Measurements from ENCODE around the gene NTMT1. TPM values are rescaled to one million over a fixed set of nuclear protein-coding genes. Genes with fewer than 3 reads are reported as not detected.
"Not testable (repeated sequence)": the region's sequence is repeated elsewhere in the genome, so short reads cannot be mapped to it uniquely, and the experiment has no call there.

Gene NTMT1
- total RNA-seq, 1 donor from 2014 or later, result 15.5 TPM

- H3K27ac ChIP-seq, result no peak overlapping the region
- intact Hi-C loops (cut with DNase I), result no loop called here
Observed at GRCh38 chr9:129586245-129586644, 39.7 kb upstream of the NTMT1 start.

GRCh38 chr9:129586685-129587084 lies 39.3 kb upstream of the NTMT1 start:
- TF ChIP-seq CTCF (IDR thresholded peaks at IDR 0.05), result no peak
- no peaks in the 10 kb centered on the region for H3K36me3 ChIP-seq
- H3K9me3 ChIP-seq, result no peaks in the 10 kb centered on the region
- H3K4me1 ChIP-seq, result no peaks in the 10 kb centered on the region
- intact Hi-C loops (cut with DNase I), result no loop called here
- no peak for DNase-seq (ENCODE audit: extremely low spot score in 2 of 2)
- H3K27ac ChIP-seq, result no peak overlapping the region
- no peak overlapping the region for H3K4me3 ChIP-seq
- H3K27me3 ChIP-seq, result no peaks in the 10 kb centered on the region

More at GRCh38 chr9:129586245-129586644, 39.7 kb upstream of the NTMT1 start:
- no peak overlapping the region for H3K4me3 ChIP-seq
- no peaks in the 10 kb centered on the region for H3K4me1 ChIP-seq
- no peak for DNase-seq (ENCODE audit: extremely low spot score in 2 of 2)
- H3K27me3 ChIP-seq, result no peaks in the 10 kb centered on the region
- TF ChIP-seq POLR2AphosphoS5 (IDR thresholded peaks at IDR 0.05; ENCODE audit: insufficient read depth in 1 of 2, low read depth in 1 of 2) (no peak), CTCF (IDR thresholded peaks at IDR 0.05) (no peak), POLR2A (IDR thresholded peaks at IDR 0.05) (no peak)
- no peaks in the 10 kb centered on the region for H3K36me3 ChIP-seq
- H3K9me3 ChIP-seq, result no peaks in the 10 kb centered on the region

- H3K9me3 ChIP-seq, result no peaks in the 10 kb centered on the region
- H3K27me3 ChIP-seq, result no peaks in the 10 kb centered on the region
- DNase-seq (ENCODE audit: extremely low spot score in 2 of 2), result no peak
- H3K4me1 ChIP-seq, result no peaks in the 10 kb centered on the region
- intact Hi-C loops (cut with DNase I), result no loop called here
- TF ChIP-seq CTCF (IDR thresholded peaks at IDR 0.05) (no peak), POLR2A (IDR thresholded peaks at IDR 0.05) (no peak), POLR2AphosphoS5 (IDR thresholded peaks at IDR 0.05; ENCODE audit: insufficient read depth in 1 of 2, low read depth in 1 of 2) (no peak)
- no peak overlapping the region for H3K27ac ChIP-seq
- H3K36me3 ChIP-seq, result no peaks in the 10 kb centered on the region
- H3K4me3 ChIP-seq, result no peak overlapping the region
Observed at GRCh38 chr9:129587487-129588262, 38.3 kb upstream of the NTMT1 start.

GRCh38 chr9:129590466-129590865 lies 35.5 kb upstream of the NTMT1 start:
- Histone ChIP-seq H3K4me3 (no peak overlapping the region), H3K4me1 (peaks cover 4% of the 10 kb centered on the region), H3K27me3 (no peaks in the 10 kb centered on the region), H3K36me3 (no peaks in the 10 kb centered on the region), H3K9me3 (no peaks in the 10 kb centered on the region), H3K27ac (no peak overlapping the region)
- TF ChIP-seq POLR2AphosphoS5 (IDR thresholded peaks at IDR 0.05; ENCODE audit: insufficient read depth in 1 of 2, low read depth in 1 of 2) (no peak), POLR2A (IDR thresholded peaks at IDR 0.05) (no peak), CTCF (IDR thresholded peaks at IDR 0.05) (no peak)
- intact Hi-C loops (cut with DNase I), result no loop called here
- DNase-seq (ENCODE audit: extremely low spot score in 2 of 2), result no peak

- no peak for DNase-seq (ENCODE audit: extremely low spot score in 2 of 2)
- intact Hi-C loops (cut with DNase I), result no loop called here
- H3K4me3 ChIP-seq, result no peak overlapping the region
- H3K36me3 ChIP-seq, result no peaks in the 10 kb centered on the region
- peaks cover 18% of the 10 kb centered on the region for H3K4me1 ChIP-seq
- no peaks in the 10 kb centered on the region for H3K9me3 ChIP-seq
- H3K27me3 ChIP-seq, result no peaks in the 10 kb centered on the region
- H3K27ac ChIP-seq, result no peak overlapping the region
- no peak for TF ChIP-seq POLR2AphosphoS5 (IDR thresholded peaks at IDR 0.05; ENCODE audit: insufficient read depth in 1 of 2, low read depth in 1 of 2)
- no peak for TF ChIP-seq POLR2A (IDR thresholded peaks at IDR 0.05)
- no peak for TF ChIP-seq CTCF (IDR thresholded peaks at IDR 0.05)
Observed at GRCh38 chr9:129591916-129592315, 34.0 kb upstream of the NTMT1 start.

GRCh38 chr9:129592790-129593189 lies 33.2 kb upstream of the NTMT1 start:
- intact Hi-C loops (cut with DNase I); H3K27me3 ChIP-seq; H3K9me3 ChIP-seq; H3K27ac ChIP-seq; H3K4me3 ChIP-seq; H3K36me3 ChIP-seq; DNase-seq (ENCODE audit: extremely low spot score in 2 of 2): not testable (repeated sequence)
- H3K4me1 ChIP-seq, result peaks cover 27% of the 10 kb centered on the region
